Breast epithelium (tissue), 3 donors: ENCODE measurements around the gene RNF220.

Experiments used
- POLR2A ChIP-seq: fragments of 450-650 bp; IDR thresholded peaks from one replicate; pipeline ENCODE4 v1.6.1; 2016; ENCODE audit warnings: antibody characterized with exemption, mild to moderate bottlenecking, moderate library complexity
- POLR2AphosphoS5 ChIP-seq, 3 donors: sonication (generic); formaldehyde crosslinking; IDR thresholded peaks; one replicate each; pipeline ENCODE4 v1.6.1; 2017; ENCODE audit warnings: antibody characterized with exemption in 3 of 3
- TF ChIP-seq, protein P1 (sequence below), 3 donors: fragments of 450-650 bp; IDR thresholded peaks; one replicate each; pipeline ENCODE4 v1.5.1; 2016 to 2017; ENCODE audit warnings: antibody characterized with exemption in 3 of 3, mild to moderate bottlenecking in 3 of 3, moderate library complexity in 3 of 3

DNA sequence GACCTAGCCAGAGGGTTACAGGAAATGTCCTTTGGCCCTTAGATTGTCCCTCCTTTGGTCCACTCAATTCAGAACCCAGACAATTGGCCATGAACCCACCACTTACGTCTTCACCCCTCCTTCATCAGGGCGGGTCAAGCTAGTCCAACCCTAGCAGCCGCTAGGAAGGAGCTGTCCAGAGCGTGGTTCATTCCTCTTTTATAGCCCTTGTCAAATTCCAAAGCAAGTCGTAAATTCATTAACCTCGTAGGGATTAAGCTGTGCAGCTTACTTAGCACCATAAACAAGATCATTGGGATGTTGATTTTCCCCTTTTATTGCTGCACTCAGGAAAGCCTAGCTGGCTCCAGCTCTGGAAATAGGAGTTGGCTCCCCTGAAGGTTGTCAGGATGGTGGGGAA lies 179.1 kb downstream of the RNF220 start:
- TF ChIP-seq, protein P1, sequence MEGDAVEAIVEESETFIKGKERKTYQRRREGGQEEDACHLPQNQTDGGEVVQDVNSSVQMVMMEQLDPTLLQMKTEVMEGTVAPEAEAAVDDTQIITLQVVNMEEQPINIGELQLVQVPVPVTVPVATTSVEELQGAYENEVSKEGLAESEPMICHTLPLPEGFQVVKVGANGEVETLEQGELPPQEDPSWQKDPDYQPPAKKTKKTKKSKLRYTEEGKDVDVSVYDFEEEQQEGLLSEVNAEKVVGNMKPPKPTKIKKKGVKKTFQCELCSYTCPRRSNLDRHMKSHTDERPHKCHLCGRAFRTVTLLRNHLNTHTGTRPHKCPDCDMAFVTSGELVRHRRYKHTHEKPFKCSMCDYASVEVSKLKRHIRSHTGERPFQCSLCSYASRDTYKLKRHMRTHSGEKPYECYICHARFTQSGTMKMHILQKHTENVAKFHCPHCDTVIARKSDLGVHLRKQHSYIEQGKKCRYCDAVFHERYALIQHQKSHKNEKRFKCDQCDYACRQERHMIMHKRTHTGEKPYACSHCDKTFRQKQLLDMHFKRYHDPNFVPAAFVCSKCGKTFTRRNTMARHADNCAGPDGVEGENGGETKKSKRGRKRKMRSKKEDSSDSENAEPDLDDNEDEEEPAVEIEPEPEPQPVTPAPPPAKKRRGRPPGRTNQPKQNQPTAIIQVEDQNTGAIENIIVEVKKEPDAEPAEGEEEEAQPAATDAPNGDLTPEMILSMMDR (IDR thresholded peaks at IDR 0.05) = no peak
- TF ChIP-seq POLR2A = no peak
- no peak for TF ChIP-seq POLR2AphosphoS5 (IDR thresholded peaks at IDR 0.05)
